Measurements from ENCODE around the gene TMPRSS9. TPM values are rescaled to one million over a fixed set of nuclear protein-coding genes. Genes with fewer than 3 reads are reported as not detected.

The TMPRSS9 gene
- total RNA-seq, 4 donors from 2014 or later: not detected

GRCh38 chr19:2382530-2383222, 22.6 kb downstream of the TMPRSS9 start:
- TF ChIP-seq CTCF (IDR thresholded peaks at IDR 0.05; ENCODE audit: low read depth): no peak

DNA sequence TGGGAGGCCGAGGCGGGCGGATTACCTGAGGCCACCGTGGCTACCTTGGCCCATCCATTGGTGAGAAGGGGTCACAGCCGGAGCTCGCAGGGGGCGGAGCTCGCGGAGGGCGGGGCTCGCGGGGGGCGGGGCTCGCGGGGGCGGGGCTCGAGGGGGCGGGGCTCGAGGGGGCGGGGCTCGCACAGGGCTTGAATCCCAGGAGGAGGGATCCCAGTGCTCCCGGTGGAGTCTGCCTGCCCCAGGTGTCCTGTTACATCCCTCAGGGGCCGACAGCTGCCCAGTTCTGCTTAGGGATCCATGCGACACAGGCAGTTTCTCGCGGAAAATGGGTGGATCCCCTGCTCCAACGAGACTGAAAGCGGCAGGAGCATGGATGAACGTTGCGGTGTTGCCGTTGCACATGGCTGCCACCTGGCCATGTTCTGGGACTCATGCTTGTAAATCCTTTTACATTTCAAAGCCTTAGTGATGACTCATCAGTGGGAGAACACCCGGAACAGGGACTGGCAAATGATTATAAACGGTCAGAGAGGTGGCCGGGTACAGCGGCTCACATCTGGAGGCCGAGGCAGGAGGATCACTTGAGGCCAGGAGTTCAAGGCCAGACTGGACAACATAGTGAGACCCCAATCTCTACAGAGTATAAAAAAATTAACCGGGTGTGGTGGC, 25.1 kb downstream of the TMPRSS9 start:
- TF ChIP-seq CTCF (IDR thresholded peaks at IDR 0.05; ENCODE audit: low read depth): no peak

DNA sequence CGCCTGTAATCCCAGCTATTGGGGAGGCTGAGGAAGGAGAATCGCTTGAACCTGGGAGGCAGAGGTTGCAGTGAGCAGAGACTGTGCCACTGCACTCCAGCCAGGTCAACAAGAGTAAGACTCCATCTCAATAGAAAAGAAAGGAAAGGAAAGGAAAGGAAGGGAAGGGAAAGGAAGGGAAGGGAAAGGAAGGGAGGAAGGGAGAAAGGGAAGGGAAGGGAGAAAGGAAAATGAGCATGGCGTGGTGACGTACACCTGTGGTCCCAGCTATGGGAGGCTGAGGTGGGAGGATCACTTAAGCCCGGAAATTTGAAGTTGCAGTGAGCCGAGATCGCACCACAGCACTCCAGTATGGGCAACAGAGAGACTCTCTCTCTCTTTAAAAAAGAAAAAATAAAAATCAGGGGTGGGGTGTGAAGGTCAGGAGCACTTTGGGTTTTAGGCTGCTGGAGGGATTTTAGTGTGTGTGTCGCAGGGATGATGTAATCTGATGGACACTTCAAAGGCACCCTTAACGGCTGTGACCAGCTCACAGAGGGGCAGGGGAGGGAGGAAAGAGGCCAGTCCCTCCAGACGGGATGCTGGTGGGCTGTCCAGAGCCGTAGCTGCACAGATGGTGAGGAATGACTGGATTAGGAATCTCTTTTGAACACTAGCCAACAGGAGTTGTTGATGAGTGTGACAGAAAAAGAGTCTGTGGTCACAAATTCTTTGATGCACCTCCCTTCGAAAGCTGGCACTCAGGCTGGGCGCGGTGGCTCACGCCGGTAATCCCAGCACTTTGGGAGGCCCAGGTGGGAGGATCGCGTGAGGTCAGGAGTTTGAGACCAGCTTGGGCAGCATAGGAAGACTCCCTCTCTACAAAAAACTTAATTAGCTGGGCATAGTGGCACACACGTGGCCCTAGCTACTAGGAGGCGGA, 27.6 kb downstream of the TMPRSS9 start:
- no peak for TF ChIP-seq CTCF (IDR thresholded peaks at IDR 0.05; ENCODE audit: low read depth)

GRCh38 chr19:2389594-2389993, 29.5 kb downstream of the TMPRSS9 start:
- no peak for TF ChIP-seq CTCF (IDR thresholded peaks at IDR 0.05; ENCODE audit: low read depth)

DNA sequence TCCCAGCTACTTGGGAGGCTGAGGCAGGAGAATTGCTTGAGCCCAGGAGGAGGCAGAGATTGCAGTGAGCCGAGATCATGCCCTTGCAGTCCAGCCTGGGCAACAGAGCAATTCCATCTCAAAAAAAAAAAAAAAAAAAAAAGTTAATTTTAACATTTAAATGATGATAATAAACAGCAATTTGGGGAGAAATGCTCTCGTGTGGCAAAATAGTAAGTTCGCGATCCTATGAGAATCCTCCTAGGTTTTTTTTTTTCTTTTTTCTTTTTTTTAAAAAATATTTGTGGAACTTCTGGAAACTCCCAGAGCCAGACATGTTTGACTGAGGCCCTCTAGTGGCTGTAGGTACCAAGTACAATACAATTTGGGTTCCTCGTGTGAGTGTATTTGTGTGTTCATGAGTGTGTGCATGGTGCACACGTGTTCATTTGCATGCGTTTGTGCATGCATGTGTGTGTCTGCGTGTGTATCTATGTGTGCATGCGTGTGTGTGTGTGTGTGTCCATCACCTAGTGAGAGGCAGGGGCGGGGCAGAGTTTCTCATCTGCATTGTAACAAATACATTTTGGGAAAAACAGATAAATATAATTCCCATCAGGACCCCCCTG, 31.2 kb downstream of the TMPRSS9 start:
- TF ChIP-seq CTCF (IDR thresholded peaks at IDR 0.05; ENCODE audit: low read depth): no peak

DNA sequence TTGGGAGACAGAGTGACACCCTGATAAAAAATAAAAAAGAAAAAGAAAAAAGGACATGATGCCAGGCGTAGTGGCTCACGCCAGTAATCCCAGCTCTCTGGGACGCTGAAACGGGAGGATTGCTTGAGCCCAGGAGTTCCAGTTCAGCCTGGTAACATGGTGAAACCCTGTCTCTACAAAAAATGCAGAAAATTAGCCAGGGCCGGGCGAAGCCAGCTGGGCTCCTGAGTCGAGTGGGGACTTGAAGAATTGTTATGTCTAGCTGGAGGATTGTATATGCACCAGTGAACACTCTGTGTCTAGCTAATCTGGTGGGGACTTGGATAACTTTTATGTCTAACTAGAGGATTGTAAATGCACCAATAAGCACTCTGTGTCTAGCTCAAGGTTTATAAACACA, 32.3 kb downstream of the TMPRSS9 start:
- TF ChIP-seq CTCF (IDR thresholded peaks at IDR 0.05; ENCODE audit: low read depth): no peak

All from subcutaneous adipose tissue (tissue), 4 donors.